K562 (cell line): ENCODE data around the gene SLC35A1. TPM values are rescaled to one million over a fixed set of nuclear protein-coding genes. Genes with fewer than 3 reads are reported as not detected.

Experiments used
- CHD4 ChIP-seq: fragments of 200-600 bp; sonication (generic); IDR thresholded peaks from 3 replicates; pipeline ENCODE4 v1.6.1; 2012; ENCODE audit warnings: low read depth, mild to moderate bottlenecking, mixed read lengths, low read length, inconsistent platforms; ENCODE audit not compliant: insufficient read depth, insufficient replicate concordance, poor library complexity, severe bottlenecking
- CTBP1 ChIP-seq: fragments of 450-650 bp; IDR thresholded peaks from 2 replicates; pipeline ENCODE4 v1.6.1; 2016; ENCODE audit warnings: borderline replicate concordance
- E2F8 ChIP-seq: fragments of 450-650 bp; IDR thresholded peaks from 2 replicates; pipeline ENCODE4 v1.7.1; 2018; ENCODE audit warnings: mild to moderate bottlenecking, low read depth; ENCODE audit not compliant: partially characterized antibody
- FIP1L1 ChIP-seq: fragments of 200-400 bp; formaldehyde crosslinking; IDR thresholded peaks from 2 replicates; pipeline ENCODE4 v1.6.1; 2018; ENCODE audit warnings: mild to moderate bottlenecking, low read depth, low read length; ENCODE audit not compliant: poor library complexity, severe bottlenecking
- FOXA1 ChIP-seq: fragments of 450-650 bp; IDR thresholded peaks from 2 replicates; pipeline ENCODE4 v1.6.1; 2016; ENCODE audit warnings: mild to moderate bottlenecking, borderline replicate concordance
- KAT8 ChIP-seq: fragments of 450-650 bp; IDR thresholded peaks from 2 replicates; pipeline ENCODE4 v1.6.1; 2016; ENCODE audit warnings: low read depth, mild to moderate bottlenecking
- MAX ChIP-seq: sonication (generic); formaldehyde crosslinking; IDR thresholded peaks from 2 replicates; pipeline ENCODE4 v1.9.0; 2022; ENCODE audit warnings: mild to moderate bottlenecking, missing genetic modification reagents
- MYC ChIP-seq, 2 experiments: fragments of 250-450 bp in 1 of 2; sonication (Bioruptor Pico) in 1 of 2; IDR thresholded peaks; 2 replicates each; pipeline versions ENCODE4 v1.5.1 to v1.6.1; 2012 to 2021; ENCODE audit warnings: low read depth in 2 of 2, borderline replicate concordance in 1 of 2, improper control_type of control experiment in 1 of 2, low read length in 1 of 2, mild to moderate bottlenecking in 1 of 2, moderate library complexity in 1 of 2
- PREB ChIP-seq: sonication (generic); formaldehyde crosslinking; IDR thresholded peaks from 2 replicates; pipeline ENCODE4 v1.8.1; 2023; ENCODE audit warnings: mild to moderate bottlenecking, missing genetic modification reagents
- TAF1 ChIP-seq: IDR thresholded peaks from 2 replicates; pipeline ENCODE4 v1.6.1; 2011; ENCODE audit warnings: mild to moderate bottlenecking, low read length, moderate library complexity; ENCODE audit not compliant: insufficient read depth, control insufficient read depth, severe bottlenecking; ENCODE audit errors: extremely low read depth
- TARDBP ChIP-seq: fragments of 450-650 bp; IDR thresholded peaks from 2 replicates; pipeline ENCODE4 v1.6.1; 2016
- ZFP30 ChIP-seq: fragments of 250-450 bp; sonication (Bioruptor Pico); IDR thresholded peaks from 2 replicates; pipeline ENCODE4 v1.8.0; 2022; ENCODE audit warnings: moderate library complexity, mild to moderate bottlenecking, inconsistent platforms, borderline replicate concordance
- ZNF143 ChIP-seq: sonication (generic); formaldehyde crosslinking; IDR thresholded peaks from 2 replicates; pipeline ENCODE4 v1.9.0; 2022; ENCODE audit warnings: mild to moderate bottlenecking, missing genetic modification reagents
- ZNF165 ChIP-seq: fragments of 250-450 bp; sonication (Bioruptor Pico); IDR thresholded peaks from 2 replicates; pipeline ENCODE4 v1.4.0; 2020; ENCODE audit warnings: borderline replicate concordance
- ZNF239 ChIP-seq: fragments of 250-450 bp; sonication (Bioruptor Pico); IDR thresholded peaks from 2 replicates; pipeline ENCODE4 v1.4.0; 2020; ENCODE audit warnings: mild to moderate bottlenecking
- ZNF324 ChIP-seq: fragments of 250-450 bp; sonication (Bioruptor Pico); IDR thresholded peaks from 2 replicates; pipeline ENCODE4 v1.4.0; 2020; ENCODE audit warnings: mild to moderate bottlenecking
- ZNF655 ChIP-seq: fragments of 250-450 bp; sonication (Bioruptor Pico); IDR thresholded peaks from 2 replicates; pipeline ENCODE4 v1.5.0; 2021
- ZNF75A ChIP-seq: fragments of 450-650 bp; formaldehyde crosslinking; IDR thresholded peaks from 2 replicates; pipeline ENCODE4 v1.4.0; 2020; ENCODE audit warnings: mild to moderate bottlenecking
- polyA plus RNA-seq, 8 experiments: library from polyadenylated mRNA; depleted of rRNA in 4 of 8; stranded (reverse) in 5 of 8; unstranded in 3 of 8; fragments of >200 nt; fragmentation: Nextera tagmentation in 2 of 8; fragmentation: Illumina TruSeq in 1 of 8; extraction: Ambion mirVana in 2 of 8; extraction: Trizol in 1 of 8; gene quantifications; 2 replicates each; pipeline versions ENCODE4 v1.2.1 to v1.2.3, GENCODE V29; 2011 to 2014; ENCODE audit warnings: inconsistent platforms in 1 of 8, missing spikeins in 1 of 8
- total RNA-seq, 7 experiments: library from RNA; depleted of rRNA in 6 of 7; stranded (reverse); fragments of >200 nt in 6 of 7; fragmentation: Illumina TruSeq in 2 of 7; extraction: Trizol in 2 of 7; gene quantifications; 2 replicates each; pipeline versions ENCODE4 v1.2.1 to v1.2.3, GENCODE V29; 2011 to 2021; ENCODE audit warnings: low replicate concordance in 1 of 7

Gene SLC35A1
- total and polyA plus RNA-seq, 9 of the 15 experiments (the other 6 are each of a cell fraction or from before 2014, with no cell fraction given) = 7.5 to 37.1 (median 14.9) TPM

GRCh38 chr6:87473419-87473903, 687 bp downstream of the SLC35A1 start (continued):
- TF ChIP-seq ZNF75A (no peak), ZNF143 (CRISPR knock-in tag) (no peak), CHD4 (no peak), TAF1 (no peak), ZNF324 (CRISPR knock-in tag) (no peak), E2F8 (no peak), ZNF165 (CRISPR knock-in tag) (no peak), MYC (IDR thresholded peaks at IDR 0.05; ENCODE audit: low read depth, low read length) (peak; percentile 48; the same call in 1 of the 2 replicates), MYC (CRISPR knock-in tag; IDR thresholded peaks at IDR 0.05; ENCODE audit: borderline replicate concordance, low read depth) (no peak), FIP1L1 (no peak), ZNF239 (CRISPR knock-in tag) (no peak), MAX (CRISPR knock-in tag) (peak; percentile 5; the same call in 1 of the 2 replicates), ZNF655 (CRISPR knock-in tag) (no peak), CTBP1 (peak; percentile 47; the same call in 1 of the 2 replicates), TARDBP (no peak), FOXA1 (no peak), PREB (CRISPR knock-in tag) (no peak), KAT8 (no peak), ZFP30 (CRISPR knock-in tag) (no peak)
